Prostate gland (tissue), 2 donors: ENCODE measurements around the gene C12orf75.
"Not testable (repeated sequence)": the region's sequence is repeated elsewhere in the genome, so short reads cannot be mapped to it uniquely, and the experiment has no call there.

Source experiments
- POLR2A ChIP-seq: fragments of 450-650 bp; IDR thresholded peaks from one replicate; pipeline ENCODE4 v1.6.1; 2016; ENCODE audit warnings: antibody characterized with exemption, mild to moderate bottlenecking
- POLR2AphosphoS5 ChIP-seq: sonication (generic); formaldehyde crosslinking; IDR thresholded peaks from one replicate; pipeline ENCODE4 v1.6.1; 2017; ENCODE audit warnings: antibody characterized with exemption
- TF ChIP-seq, protein P1 (sequence below), 4 experiments: fragments of 200-600 bp in 2 of 4; fragments of 450-650 bp in 2 of 4; sonication (generic) in 2 of 4; IDR thresholded peaks; 1 replicate in 3 of 4; 2 replicates in 1 of 4; pipeline ENCODE4 v1.5.1; 2016 to 2019; ENCODE audit warnings: antibody characterized with exemption in 4 of 4, mild to moderate bottlenecking in 2 of 4, moderate library complexity in 2 of 4

DNA sequence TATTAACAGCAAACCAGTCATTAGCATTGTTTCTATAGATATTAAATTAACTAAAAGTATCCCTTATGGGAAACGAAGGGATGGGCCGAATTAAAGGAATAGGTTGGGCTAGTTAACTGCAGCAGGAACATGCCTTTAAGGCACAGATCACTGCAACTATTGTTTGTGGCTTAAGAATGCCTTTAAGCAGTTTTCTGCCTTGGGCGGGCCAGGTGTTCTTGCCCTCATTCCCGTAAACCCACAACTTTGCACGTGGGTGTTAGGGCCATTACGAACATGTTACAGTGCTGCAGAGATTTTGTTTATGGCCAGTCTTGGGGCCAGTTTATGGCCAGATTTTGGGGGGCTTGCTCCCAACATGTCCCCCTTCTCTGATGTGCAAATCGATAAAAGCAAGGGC, 27.5 kb upstream of the C12orf75 start:
- not testable (repeated sequence) for TF ChIP-seq POLR2A, POLR2AphosphoS5
- TF ChIP-seq, protein P1, sequence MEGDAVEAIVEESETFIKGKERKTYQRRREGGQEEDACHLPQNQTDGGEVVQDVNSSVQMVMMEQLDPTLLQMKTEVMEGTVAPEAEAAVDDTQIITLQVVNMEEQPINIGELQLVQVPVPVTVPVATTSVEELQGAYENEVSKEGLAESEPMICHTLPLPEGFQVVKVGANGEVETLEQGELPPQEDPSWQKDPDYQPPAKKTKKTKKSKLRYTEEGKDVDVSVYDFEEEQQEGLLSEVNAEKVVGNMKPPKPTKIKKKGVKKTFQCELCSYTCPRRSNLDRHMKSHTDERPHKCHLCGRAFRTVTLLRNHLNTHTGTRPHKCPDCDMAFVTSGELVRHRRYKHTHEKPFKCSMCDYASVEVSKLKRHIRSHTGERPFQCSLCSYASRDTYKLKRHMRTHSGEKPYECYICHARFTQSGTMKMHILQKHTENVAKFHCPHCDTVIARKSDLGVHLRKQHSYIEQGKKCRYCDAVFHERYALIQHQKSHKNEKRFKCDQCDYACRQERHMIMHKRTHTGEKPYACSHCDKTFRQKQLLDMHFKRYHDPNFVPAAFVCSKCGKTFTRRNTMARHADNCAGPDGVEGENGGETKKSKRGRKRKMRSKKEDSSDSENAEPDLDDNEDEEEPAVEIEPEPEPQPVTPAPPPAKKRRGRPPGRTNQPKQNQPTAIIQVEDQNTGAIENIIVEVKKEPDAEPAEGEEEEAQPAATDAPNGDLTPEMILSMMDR (IDR thresholded peaks at IDR 0.05), result not testable (repeated sequence)
